ENCODE results near the gene BSG.

GRCh38 chr19:570251-570686, 2.1 kb upstream of the BSG start:
- TF ChIP-seq CTCF (conservative IDR thresholded peaks at IDR 0.05; ENCODE audit: low read length) (no peak), EZH2phosphoT487 (IDR thresholded peaks at IDR 0.05; ENCODE audit: borderline replicate concordance) (no peak)

Data from Loucy (cell line).